Liver (tissue), 3 donors: ENCODE measurements around the gene BMS1.

Source experiments
- JUND ChIP-seq, 2 donors: IDR thresholded peaks; 2 replicates each; pipeline ENCODE4 v1.6.1; 2016; ENCODE audit warnings: antibody characterized with exemption in 2 of 2
- YY1 ChIP-seq: IDR thresholded peaks from 2 replicates; pipeline ENCODE4 v1.6.1; 2016; ENCODE audit warnings: antibody characterized with exemption, mild to moderate bottlenecking
- TF ChIP-seq, protein P1 (sequence below): IDR thresholded peaks from 2 replicates; pipeline ENCODE4 v1.6.1; 2016; ENCODE audit warnings: antibody characterized with exemption
- TF ChIP-seq, protein P2 (sequence below): fragments of 150-350 bp; IDR thresholded peaks from 2 replicates; pipeline ENCODE4 v1.5.1; 2017; ENCODE audit warnings: improper control_type of control experiment, low read depth, low read length; ENCODE audit not compliant: missing input control
- TF ChIP-seq, protein P3 (sequence below): IDR thresholded peaks from 2 replicates; pipeline ENCODE4 v1.6.1; 2016; ENCODE audit warnings: antibody characterized with exemption, mild to moderate bottlenecking
- TF ChIP-seq, protein P4 (sequence below): IDR thresholded peaks from 2 replicates; pipeline ENCODE4 v1.6.1; 2016; ENCODE audit warnings: antibody characterized with exemption
- donor health status: healthy.
- donor health status: healthy.

DNA sequence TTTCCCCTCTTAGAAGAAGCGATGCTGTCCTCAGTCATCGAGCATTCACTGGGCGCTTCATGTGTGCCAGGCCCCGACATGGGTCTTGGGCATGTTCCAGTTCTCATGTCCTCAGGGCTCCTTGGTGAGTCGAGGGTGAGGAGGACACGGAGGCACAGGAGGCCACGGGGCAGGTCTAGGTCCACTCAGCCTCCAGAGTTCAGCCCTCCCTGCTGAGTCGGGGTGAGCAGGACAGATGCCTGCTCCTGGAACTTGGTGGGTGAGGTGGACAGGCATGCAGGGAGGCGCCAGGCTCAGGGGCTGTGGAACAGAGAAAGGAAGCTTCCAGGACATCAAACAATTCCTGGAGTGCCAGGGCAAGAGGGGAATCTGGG lies 87.4 kb downstream of the BMS1 start:
- TF ChIP-seq, protein P1, sequence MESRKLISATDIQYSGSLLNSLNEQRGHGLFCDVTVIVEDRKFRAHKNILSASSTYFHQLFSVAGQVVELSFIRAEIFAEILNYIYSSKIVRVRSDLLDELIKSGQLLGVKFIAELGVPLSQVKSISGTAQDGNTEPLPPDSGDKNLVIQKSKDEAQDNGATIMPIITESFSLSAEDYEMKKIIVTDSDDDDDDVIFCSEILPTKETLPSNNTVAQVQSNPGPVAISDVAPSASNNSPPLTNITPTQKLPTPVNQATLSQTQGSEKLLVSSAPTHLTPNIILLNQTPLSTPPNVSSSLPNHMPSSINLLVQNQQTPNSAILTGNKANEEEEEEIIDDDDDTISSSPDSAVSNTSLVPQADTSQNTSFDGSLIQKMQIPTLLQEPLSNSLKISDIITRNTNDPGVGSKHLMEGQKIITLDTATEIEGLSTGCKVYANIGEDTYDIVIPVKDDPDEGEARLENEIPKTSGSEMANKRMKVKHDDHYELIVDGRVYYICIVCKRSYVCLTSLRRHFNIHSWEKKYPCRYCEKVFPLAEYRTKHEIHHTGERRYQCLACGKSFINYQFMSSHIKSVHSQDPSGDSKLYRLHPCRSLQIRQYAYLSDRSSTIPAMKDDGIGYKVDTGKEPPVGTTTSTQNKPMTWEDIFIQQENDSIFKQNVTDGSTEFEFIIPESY = no peak
- TF ChIP-seq, protein P2, sequence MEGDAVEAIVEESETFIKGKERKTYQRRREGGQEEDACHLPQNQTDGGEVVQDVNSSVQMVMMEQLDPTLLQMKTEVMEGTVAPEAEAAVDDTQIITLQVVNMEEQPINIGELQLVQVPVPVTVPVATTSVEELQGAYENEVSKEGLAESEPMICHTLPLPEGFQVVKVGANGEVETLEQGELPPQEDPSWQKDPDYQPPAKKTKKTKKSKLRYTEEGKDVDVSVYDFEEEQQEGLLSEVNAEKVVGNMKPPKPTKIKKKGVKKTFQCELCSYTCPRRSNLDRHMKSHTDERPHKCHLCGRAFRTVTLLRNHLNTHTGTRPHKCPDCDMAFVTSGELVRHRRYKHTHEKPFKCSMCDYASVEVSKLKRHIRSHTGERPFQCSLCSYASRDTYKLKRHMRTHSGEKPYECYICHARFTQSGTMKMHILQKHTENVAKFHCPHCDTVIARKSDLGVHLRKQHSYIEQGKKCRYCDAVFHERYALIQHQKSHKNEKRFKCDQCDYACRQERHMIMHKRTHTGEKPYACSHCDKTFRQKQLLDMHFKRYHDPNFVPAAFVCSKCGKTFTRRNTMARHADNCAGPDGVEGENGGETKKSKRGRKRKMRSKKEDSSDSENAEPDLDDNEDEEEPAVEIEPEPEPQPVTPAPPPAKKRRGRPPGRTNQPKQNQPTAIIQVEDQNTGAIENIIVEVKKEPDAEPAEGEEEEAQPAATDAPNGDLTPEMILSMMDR = no peak
- TF ChIP-seq, protein P3, sequence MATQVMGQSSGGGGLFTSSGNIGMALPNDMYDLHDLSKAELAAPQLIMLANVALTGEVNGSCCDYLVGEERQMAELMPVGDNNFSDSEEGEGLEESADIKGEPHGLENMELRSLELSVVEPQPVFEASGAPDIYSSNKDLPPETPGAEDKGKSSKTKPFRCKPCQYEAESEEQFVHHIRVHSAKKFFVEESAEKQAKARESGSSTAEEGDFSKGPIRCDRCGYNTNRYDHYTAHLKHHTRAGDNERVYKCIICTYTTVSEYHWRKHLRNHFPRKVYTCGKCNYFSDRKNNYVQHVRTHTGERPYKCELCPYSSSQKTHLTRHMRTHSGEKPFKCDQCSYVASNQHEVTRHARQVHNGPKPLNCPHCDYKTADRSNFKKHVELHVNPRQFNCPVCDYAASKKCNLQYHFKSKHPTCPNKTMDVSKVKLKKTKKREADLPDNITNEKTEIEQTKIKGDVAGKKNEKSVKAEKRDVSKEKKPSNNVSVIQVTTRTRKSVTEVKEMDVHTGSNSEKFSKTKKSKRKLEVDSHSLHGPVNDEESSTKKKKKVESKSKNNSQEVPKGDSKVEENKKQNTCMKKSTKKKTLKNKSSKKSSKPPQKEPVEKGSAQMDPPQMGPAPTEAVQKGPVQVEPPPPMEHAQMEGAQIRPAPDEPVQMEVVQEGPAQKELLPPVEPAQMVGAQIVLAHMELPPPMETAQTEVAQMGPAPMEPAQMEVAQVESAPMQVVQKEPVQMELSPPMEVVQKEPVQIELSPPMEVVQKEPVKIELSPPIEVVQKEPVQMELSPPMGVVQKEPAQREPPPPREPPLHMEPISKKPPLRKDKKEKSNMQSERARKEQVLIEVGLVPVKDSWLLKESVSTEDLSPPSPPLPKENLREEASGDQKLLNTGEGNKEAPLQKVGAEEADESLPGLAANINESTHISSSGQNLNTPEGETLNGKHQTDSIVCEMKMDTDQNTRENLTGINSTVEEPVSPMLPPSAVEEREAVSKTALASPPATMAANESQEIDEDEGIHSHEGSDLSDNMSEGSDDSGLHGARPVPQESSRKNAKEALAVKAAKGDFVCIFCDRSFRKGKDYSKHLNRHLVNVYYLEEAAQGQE = no peak
- TF ChIP-seq YY1 = no peak
- TF ChIP-seq JUND (IDR thresholded peaks at IDR 0.05) = no peak
- TF ChIP-seq, protein P4, sequence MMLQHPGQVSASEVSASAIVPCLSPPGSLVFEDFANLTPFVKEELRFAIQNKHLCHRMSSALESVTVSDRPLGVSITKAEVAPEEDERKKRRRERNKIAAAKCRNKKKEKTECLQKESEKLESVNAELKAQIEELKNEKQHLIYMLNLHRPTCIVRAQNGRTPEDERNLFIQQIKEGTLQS = no peak
